Raji (cell line): ENCODE measurements around the gene KCNK5.

Source experiments
- POLR2A ChIP-seq: IDR thresholded peaks from 2 replicates; pipeline ENCODE4 v1.6.1; 2011; ENCODE audit warnings: low read depth, low read length, control low read depth; ENCODE audit not compliant: insufficient read depth

Gene KCNK5

DNA sequence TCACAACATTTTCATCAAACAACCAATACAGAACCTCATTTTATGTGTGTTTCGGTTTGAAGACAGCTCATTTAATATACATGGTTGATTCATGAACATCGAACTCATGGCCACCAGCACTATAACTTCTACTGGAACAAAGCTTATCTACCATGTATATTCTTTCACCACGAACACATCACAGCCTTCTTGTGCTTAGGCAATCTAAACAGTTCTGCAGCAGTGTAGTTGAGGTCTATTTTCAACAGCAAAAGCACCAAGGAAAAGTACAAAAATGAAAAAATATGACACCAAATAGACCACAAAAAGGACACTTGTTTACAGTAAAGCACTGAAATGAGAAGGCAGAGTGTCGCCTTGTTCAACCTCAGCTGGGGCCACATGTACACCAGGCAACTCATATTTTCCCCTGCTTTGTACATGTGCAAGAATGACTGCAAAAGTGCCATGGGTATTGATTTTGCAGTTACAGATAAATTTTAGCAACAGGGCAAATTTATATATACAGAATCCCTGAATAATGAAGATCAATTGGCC is 25.8 kb upstream of the KCNK5 start:
- no peak for TF ChIP-seq POLR2A

DNA sequence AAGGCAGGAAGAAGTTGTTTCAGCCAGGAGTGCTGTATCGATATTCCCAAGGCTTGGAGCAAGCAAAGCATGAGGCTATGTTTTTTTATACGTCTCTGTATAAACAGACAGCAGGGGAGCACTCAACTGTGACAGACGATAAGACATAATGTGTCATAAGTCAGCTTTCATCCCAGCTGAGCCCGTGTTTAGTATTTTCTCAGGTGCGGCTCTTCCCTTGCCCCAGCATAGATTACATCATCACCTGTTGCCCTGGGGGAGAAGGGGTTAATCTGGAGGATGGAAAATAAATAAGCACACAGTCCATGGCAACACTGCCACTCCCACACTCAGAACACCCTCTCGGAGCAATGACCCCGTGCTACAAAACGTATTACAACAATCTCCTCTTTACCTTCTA is 22.1 kb upstream of the KCNK5 start:
- TF ChIP-seq POLR2A, result no peak

DNA sequence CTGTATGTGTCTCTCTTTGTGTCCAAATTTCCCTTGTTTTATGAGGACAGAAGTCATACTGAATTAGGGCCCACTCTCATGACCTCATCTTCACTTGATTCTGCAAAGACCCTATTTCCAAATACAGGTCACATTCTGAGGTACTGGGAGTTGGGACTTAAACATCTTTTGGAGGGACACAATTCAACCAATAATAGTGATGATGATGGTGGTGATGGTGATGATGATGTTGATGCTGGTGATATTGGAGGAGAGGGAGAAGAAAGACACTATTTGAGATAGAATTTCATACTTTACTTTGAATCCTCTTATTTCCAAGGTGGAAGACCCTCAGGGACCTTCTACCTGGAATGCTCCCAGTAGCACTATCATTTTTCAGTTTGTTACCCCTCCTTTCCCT is 21.2 kb upstream of the KCNK5 start:
- no peak for TF ChIP-seq POLR2A

DNA sequence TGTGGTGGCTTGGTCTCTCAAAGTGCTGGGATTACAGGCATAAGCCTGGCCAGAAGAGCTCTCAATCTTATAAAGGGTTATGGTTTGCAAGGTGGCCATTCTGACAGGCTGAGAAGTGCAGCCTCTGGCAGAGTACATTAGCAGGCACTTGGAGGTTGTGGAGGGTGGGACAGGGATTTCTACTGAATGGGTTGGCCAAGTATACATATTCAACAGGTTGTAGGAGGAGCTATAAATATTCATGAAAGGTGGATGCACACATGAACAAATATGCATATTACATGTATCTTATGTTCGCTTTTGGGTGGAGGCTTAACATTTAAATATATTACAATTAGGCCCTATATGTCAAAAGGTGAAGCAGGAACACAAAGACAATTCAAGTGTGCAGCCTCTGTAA is 20.0 kb upstream of the KCNK5 start:
- TF ChIP-seq POLR2A, result no peak

DNA sequence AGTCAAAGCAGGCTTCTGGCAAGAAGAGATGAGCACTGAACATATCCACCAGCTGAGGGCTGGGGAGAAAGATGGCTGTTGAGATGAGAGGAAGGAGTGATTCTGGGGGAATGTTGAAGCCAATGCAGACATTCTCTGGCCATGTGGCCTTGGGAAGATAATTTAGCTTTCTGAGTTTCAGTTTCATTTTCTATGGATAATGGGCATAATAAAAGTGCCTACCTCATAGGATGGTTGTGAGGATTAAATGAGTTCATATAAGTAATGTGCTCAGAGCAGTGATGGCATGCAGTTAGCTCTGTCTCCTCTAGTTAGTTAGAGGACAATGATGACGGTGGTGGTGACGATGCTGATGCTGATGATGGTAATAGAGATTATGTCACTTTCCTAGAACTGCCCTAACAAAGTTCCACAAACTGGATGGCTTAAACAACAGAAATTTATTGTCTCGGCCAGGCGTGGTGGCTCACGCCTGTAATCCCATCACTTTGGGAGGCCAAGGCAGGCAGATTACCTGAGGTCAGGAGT is 18.5 kb upstream of the KCNK5 start:
- TF ChIP-seq POLR2A, result no peak

DNA sequence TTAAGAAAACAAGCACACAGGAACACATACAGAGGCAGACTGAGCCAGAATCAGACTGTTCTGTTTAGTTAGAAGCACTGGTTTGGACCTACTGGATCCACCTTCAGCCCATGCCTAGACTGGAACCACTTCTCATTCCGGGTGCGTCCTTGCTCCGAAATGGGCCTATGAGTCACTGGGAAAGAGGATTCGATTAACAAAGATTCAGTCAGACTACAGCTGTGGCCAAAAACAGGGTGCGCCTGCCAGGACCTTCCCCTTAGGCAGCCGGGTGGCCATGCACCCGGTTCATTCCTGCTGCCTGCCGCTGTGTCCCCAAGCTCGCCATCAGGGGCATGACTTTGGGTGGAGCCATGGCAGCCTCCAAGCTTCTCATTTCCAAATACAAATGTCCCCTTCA is 14.5 kb upstream of the KCNK5 start:
- no peak for TF ChIP-seq POLR2A

DNA sequence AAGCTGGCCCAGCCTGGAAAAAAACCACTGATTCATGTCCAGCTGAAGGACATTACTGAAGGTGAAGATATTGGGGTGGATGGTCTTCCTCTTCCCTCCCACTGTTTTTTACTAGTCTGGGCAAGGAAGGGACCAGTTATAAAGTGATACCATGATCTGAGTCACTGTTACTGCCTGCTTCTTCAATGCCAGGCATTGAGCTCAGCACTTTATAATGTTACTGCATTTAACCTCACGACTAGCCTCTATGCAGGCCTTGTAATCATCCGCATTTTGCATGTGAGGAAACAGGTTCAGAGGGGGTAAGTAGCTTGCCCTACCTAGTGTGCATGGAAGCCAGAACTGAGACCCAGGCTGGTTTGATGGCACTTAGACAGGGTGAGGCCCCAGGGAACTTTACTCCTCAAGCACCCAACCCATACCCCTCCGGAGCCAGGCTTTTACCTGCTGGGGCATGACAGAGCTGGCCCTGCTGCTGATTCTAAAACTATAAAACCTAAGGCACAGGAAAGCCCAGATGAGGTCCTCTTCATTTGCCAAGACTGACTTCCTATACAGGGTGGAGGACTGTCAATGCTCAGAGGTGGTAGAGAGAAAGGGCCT is 11.0 kb upstream of the KCNK5 start:
- TF ChIP-seq POLR2A, result no peak

DNA sequence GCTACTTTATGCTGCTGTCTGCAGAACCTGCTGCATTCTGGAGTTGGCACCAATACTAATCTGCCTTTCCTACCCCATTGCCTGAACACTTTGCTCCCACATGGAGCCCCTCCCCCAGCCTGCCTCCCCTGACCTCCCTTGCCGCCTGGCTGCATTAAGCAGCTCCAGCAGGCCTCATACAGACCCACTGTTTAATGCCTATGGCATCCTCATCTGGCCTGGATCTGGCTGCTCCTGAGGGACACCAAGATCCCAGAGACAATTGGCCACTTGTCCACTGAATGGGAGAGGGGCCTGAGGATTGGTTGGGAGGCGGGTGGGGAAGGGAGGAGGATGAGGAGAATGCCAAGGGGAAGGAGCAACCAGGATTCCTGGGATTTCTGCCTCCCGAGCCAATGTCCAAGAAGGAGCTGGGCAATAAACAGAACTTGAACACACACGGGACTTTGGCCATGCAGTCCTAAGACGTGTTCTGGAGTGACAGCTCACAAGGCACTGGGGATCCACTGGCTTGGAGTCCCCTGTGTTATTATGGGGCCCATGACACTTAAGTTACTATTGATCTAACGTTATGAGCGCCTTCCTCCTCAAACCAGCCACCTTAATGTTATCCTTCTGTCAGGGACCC is 10.4 kb upstream of the KCNK5 start:
- no peak for TF ChIP-seq POLR2A

DNA sequence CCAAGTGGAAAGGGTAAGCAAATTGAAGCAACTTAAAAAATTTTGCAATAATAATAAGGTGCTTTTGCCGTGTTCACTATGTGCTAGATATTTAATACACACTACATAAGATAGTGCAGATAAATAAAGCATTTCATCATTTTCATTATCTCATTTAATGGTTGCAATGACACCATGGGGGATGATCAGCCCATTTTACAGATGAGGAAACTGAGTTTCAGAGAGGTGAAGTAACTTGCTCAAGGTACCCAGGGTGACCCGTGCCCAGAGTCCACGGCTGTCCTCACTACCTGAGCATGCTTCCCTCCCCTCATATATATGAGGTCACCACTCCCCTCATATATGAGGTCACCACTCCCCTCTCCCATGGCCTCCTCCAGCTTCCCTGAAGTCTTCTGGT is 7.5 kb upstream of the KCNK5 start:
- TF ChIP-seq POLR2A, result no peak

DNA sequence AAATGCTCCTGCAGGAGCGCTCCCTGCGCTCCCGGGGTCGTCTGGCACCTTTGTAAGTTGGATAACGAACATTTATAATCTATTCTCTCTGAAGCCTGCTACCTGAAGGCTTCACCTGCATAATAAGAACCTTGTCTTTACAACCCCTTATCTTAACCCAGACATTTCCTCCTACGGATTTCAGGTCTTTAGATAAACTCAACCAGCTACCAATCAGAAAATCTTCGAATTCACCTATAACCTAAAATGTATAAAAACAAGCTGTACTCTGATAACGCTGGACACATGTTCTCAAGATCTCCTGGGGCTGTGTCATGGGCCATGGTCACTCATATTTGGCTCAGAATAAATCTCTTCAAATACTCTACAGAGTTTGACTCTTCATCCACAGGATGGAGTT is 4.1 kb upstream of the KCNK5 start:
- TF ChIP-seq POLR2A, result no peak

DNA sequence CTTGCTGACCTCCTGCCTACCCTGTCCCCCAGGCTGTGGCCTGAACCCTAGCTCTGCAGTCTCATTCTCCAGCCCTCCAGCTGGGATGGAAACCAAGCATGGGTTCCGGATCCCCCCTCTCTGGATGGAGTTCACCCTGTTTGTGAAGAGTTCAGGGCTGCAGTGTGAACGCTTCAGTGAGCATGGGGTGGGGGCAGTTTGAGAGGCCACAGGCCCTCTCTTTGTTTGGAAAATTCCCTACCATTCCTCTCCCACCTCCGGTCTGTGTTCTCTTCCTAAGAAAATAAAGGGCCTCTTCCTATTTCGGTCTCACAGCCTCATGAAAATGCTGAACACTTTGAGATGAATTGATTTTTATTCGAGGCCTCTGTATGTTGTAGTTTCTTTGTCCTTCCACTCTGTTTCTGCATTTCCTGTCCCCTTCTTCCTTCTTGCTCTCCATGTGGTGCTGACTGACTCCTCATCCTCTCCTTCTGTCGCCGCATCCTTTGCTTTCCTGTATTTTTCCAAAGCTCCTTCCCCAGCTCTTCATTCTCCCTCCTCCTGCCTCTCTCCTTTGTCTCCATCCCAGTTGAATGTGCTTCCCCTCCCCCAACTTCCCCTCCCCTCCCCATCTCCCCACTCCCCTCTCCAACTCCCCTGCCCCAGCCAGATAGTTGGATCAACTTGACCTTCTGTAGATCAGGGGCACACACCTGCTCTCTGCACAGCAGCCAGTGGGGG is 2.4 kb upstream of the KCNK5 start:
- TF ChIP-seq POLR2A, result no peak

DNA sequence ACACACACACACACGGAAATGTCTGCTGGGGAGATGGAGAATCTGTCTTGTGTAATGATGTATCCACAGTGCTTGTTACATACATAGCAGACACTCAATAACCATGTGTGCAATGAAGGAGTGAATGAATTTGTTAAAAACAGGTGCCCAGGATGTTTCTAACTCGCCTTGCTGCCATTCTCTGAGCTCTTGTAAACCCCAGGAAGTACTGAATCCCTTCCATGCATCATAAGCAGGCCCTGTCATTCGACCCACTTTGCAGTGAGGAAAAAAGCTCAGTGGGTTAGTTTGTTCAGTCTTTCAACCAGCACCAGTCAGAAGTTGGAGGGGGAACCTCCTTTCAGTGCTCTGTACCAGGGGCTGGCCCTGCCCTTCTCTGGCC is 1.4 kb upstream of the KCNK5 start:
- TF ChIP-seq POLR2A, result no peak

DNA sequence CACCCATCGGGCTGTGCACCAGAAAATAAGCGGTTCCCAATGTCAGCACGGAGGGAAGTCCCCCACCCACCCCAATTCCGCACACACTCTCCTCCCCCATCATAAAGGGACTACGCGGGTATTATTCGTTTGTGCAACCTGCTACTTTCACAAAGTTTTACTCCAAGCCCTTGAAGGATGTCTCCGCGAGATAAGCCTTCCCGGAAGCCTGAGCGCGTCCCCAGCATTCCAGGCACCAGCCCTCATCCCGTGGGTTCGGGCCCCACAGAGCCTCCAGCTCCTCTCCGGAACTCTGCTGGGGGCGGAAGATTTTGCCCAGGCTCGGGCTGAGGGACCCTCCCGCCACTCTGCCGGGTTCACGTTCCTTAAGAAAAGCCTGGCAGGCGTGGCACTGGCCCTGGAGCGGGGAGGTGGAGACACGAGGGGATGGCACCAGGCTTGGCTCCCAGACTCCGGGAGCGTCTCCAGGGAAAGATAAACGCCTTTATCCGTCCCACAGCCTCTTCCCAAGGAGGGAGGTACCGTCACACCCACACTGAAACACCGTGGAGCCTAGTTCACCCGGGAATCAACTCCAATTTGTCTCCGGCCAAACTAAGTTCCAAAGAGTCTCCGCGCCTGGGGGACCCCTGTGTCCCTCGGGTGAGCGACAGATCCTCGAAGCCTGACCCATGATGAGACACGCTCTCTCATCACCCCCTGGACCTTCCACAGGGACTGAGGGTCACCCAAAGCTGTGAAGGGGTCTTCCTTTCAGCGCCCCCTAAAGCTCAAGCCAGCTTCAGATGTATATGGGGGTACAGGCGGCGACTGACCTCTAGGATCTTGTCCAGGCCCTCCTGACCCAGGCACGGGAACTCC is 934 bp downstream of the KCNK5 start:
- no peak for TF ChIP-seq POLR2A

DNA sequence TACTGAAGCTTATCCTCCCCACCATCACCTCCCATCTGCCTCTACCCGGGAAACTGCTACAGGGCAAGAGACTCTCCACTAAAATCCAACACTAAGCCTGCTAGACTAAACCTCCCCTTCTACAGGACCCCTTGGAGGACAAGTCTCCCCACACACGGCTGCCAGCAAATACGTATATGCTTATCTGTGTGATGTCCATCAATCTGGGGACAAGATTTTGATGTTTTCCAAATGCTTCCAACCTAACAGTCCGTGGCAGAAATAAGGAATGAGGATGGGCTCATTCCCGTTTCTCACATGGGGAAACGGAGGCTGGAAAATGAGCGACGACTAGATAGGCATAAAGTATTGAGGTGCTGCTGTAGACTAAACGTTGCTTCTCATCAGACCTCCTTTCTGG is 1.8 kb downstream of the KCNK5 start:
- TF ChIP-seq POLR2A, result no peak
